Testis (tissue), 2 donors: ENCODE measurements around the gene HOXA2.

ENCODE experiments used
- CTCF ChIP-seq, 3 experiments: fragments of 450-650 bp in 2 of 3; fragments of 200-600 bp in 1 of 3; sonication (generic) in 1 of 3; IDR thresholded peaks; one replicate each; pipeline ENCODE4 v1.5.1; 2016 to 2019; ENCODE audit warnings: antibody characterized with exemption in 3 of 3, mild to moderate bottlenecking in 2 of 3, moderate library complexity in 1 of 3
- POLR2A ChIP-seq: fragments of 450-650 bp; IDR thresholded peaks from one replicate; pipeline ENCODE4 v1.6.1; 2017; ENCODE audit warnings: antibody characterized with exemption, mild to moderate bottlenecking, moderate library complexity

DNA sequence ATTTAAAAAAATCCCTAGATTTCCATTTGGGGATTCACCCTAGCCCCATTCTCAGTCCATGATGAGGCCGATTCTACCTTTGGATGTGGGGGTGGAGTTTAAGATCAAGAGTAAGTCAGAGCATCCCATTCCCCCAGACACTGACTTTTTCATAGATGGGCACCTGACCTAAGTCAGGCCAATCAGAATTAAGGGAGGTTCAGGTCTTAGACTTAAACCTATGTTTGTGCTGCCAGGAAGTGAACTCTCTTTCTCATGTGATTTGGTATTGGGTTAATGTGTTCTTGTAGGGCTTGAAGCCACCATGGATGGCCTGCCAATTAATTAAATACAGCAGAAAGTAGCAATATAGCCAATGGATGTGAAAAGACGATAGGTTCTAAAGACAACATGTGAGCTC is 36.8 kb downstream of the HOXA2 start:
- TF ChIP-seq CTCF (IDR thresholded peaks at IDR 0.05) (no peak), POLR2A (no peak)
